NCI-H226 (cell line): ENCODE results near the gene NACC2.
A peak's percentile ranks its signal among the peaks of the same experiment; 100 is the strongest.
"Not testable (repeated sequence)": the region's sequence is repeated elsewhere in the genome, so short reads cannot be mapped to it uniquely, and the experiment has no call there.

Experiments used
- DNase-seq: peaks from one replicate; pipeline ENCODE4 v3.0.0-alpha.2; 2015

Gene NACC2

DNA sequence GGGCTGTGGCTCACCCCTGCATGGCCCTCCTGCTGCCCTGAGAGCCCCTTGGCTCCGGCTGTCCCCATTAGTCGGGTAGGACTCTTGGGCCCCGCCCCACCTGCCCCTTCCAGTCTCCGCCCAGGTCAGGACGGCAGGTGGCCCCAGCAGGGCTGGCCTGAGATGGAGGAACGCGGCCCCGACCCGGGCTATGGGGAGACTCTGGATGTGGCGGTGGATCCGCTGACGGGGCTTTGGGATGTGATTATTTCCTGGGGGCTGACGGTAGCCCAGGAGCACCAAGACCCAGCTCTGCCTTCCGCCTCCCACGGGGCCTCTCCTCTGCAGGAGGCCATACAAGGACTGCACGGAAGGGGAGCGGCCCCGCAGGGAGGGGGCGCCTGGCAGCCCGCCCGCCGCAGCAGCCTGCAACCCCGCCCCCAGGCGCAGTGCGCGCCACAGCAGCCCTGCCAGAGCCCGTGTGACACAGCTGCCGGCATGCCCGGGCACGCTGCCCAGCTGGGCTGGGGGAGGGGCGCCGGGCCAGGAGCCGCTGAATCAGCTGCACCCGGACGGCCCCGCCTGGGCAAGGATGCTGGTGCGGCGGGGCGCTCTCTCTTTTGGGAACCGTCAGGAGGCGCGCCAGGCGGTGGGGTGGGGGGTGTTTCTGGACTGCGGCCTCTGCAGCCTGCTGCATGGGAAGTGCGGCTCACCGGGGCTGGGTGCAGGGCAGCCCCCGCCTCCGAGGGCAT, 14.4 kb upstream of the NACC2 start:
- DNase-seq: peak; percentile 89

DNA sequence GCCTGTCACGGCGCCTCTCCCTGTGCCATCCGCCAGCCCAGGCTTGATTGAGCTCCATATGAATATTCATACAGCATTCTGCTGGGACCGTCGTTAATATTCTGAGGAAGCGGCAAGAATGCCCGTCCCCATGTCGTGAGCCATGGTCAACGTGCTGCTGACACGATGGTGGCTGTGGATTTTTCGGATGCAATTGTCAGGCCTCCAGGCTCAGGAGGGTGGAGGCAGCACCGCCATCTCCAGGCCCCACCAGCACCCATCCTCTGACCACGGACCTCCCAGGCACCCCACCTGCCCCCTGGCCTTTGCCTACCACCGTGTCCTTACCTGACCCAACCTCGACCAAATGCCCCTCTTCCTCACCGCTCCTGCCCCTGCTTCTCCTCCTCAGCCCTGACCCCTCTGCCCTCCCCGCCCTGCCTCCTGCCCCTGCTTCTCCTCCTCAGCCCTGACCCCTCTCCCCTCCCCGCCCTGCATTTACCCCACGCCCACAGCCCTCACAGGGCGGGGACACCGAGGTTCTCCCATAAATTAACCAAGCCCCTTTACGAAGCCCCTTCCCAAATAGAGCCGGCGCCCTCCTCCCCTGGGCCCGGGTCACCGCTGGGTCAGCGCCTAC, 13.7 kb upstream of the NACC2 start:
- no peak for DNase-seq

DNA sequence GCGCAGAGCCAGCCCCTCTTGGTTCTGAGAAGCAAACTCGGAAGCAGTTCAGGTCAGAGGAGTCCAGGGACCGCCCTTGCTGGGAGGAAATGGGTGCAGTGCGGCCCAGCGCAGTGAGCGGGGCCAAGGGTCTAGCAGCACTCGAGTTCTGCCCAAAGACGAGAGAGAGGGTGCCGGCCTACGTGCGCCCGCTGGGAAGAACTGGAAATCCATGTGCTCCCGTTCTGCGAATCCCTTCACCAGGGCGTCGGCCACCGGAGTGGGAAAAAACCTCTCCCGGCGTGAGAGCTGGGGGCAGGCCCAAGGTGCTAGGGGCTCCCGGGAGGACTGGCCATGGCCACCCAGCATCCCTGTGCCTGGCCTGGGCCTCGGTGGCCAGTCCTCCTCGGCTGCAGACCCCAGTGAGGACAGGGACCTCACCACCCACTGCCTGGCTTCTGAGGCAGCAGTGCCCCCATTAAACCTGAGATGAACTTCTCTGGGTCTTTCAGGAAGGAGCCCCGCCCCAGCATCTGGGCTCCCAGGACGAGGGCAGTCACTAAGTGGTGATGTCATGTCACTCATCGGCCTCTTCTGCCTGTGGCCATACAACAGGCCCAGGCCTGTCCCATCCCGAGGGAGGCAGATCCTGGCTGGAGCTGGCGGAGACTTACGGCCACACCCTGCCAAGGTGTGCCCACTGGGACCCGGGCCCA, 13.0 kb upstream of the NACC2 start:
- no peak for DNase-seq

DNA sequence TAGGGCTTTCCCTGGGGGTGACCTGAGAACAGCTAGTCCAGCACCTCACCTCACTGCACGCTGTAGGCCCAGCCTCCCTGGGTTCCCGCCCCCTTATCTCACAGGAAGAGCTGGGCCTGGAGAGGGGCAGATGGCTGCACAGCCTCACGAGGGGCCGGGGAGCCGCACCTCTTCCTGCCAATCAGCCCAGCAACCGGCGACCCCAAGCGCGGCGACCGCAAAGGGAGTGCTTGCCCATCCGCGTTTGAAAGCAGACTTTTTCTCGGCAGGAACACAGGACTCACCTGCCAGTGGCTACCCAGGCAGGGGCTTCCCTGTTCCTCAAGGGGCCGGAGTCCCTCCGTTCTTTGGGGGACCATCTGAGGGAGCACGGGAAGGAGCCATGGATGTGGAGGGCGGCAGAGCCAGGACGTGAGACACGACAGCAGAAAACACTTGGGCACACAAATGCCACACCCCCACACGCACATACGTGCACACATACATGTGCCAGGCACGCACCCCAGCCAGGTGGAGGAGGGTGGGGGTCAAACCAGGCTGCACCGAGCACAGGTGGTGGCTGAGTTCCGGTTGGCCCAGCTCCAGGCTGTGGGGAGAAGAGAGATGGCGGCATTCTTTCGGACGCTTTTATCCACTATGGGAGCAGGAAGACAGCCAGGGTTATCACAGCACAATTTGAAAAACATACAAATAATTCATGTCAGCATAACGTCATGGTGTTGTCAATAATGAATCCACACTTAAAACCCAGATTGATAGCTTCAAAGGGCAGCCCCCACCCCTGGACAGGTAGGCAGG, 12.3 kb upstream of the NACC2 start:
- DNase-seq: no peak

DNA sequence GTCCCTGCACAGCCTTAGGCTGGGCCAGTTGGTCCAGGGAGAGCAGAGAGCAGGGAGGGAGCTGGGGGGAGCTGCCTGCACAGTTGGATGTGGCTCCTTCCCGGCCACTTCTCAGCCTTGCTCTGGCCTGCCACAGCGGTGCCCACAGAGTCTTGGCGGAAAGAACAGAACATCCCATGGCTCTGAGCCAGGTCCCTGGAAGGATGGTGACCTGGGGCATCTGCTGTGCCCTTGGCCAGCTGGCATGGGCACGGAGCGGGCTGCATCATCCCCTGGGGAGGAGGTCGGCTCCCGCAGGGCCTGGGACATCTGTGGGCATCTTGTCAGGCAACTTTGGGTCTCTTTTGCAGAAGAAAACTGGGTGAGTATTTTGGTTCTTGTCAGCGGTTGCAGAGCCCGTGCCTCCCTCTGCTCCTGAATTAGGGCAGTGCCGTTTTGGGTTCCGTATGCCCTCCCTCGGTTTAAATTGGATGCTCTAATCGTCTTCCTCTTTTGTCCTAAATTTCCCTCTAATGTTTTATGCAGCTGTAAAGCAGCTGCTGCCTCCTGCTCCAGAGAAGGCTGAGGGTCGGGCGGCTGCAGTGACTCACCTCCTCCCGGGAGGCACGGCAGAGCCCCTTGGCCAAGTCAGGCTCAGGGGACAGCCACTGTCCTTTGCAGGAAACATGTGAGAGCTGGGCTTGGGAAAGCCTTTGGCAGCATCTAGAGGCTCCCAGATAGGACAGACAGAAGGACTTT, 10.5 kb upstream of the NACC2 start:
- no peak for DNase-seq

DNA sequence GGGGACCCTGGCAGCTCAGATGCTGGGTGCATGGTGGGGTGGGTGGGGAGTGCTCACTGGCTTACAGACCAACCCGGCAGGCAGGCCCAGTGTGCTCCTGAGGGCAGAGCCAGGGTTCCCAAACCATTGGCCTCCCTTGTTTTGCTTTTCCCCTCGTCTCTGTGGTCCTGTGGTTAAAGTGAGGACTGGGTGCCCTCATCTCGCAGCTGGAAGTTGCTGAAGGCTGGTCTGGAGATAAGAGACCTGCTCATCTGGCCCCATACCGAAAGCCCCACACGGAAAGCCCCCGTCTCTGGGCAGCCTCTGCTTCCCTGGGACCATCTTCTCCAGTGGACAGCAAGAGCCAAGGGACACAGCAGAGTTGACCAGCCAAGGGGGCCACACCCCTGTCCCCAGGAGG, 9.8 kb upstream of the NACC2 start:
- DNase-seq: no peak

DNA sequence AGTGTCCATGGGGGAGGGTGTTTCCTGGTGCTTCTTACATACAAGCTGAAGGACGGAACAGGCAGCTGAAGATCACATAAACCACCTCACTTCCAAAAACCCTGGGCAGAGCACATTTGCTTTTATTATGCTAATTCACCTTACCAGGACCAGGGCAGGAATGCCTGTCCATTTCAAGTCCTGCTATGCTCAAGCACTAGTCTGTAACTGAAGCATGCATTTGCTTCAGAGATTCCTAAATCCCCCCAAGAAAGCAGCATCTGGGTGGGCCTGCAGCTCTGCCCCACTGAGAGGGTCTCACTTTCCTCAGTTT, 9.4 kb upstream of the NACC2 start:
- DNase-seq: no peak

DNA sequence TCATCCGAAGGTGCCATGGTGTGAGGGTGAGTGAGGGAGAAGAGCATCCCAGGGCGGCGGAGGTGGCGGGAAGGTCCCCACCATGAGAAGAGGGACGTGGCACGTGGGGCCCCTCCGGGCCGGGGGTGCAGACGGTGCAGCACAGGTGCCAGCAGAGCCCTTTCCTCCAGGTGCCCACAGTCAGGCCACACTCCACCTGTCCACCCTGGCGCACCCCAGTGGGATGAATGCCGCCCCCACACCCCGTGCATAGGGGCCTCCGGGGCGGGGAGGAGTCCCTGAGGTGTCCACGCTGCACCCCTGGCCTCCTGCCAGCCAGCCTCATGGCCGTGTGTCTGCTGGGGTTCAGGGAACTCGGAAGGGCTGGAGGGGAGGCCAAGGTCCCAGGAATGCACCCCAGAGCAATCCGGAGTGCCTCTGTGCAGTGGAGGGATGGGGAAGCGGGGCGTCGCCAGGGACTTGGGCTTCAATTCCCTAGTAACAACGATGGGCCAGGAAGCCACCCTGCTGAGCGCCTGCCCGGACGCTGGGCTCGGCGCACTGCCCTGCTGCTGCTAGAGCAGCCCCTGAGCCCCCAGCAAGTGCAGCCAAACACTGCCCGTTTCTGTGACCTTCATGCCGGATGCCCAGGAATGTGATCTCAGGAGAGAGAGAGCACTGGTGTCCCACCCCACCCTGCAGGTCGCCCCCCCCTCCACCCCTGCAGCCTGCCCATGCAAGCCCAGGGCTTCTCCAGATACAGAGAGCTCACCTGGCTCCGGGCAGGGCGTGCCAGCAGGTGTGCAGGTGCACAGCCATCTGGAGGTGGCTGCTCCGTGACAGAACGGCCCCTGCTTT, 8.8 kb upstream of the NACC2 start:
- no peak for DNase-seq

DNA sequence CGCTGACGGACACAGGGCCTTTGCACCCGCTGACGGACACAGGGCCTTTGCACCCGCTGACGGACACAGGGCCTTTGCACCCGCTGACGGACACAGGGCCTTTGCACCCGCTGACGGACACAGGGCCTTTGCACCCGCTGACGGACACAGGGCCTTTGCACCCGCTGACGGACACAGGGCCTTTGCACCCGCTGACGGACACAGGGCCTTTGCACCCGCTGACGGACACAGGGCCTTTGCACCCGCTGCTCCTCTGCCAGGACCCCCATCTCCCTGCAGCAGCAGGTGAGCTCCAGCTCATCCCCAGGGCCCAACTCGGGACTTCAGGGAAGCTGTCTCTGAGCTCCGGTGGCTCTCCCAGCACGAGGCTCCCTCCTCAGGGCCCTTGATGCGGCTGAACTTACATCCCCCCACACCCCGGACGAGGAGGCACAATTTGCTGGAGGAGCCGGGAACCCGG, 6.6 kb upstream of the NACC2 start:
- DNase-seq: not testable (repeated sequence)

DNA sequence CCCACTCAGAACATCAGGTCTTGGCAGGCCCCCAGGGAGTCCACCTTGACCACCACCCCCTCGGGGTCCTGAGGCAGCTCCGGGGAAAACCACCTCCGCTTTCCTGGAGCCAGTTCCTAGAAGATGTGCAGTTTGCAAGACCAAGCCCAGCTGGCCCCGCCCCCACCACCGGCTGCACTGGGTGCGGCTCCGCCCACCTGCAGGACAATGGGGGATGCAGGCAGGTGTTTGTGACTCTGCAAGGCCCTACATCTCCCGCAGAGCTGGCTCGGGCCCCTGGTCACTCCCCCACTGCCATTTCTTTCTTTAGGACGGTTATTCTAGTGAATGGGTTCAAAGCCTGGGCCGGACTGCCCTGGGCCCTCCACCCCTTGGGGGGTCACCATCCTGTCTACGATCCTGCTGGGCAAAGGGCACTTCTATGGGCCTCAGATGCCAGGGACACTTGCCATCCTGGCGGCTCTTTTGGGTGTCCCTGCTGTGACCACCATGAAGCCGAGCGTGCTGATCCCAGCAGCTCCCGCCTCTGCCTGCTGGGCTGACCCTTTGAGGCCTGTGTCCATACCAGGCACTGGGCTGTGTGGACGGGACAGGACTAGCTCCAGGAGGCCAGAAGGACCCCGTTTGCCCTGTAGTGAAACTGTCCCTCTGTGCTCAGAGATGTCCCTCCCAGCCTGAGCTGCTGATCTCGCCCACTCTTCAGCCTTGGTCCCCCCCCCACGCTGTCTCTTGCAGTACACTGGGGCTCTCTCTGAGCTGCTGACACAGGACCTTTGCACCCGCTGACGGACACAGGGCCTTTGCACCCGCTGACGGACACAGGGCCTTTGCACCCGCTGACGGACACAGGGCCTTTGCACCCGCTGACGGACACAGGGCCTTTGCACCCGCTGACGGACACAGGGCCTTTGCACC, 5.9 kb upstream of the NACC2 start:
- DNase-seq: no peak

DNA sequence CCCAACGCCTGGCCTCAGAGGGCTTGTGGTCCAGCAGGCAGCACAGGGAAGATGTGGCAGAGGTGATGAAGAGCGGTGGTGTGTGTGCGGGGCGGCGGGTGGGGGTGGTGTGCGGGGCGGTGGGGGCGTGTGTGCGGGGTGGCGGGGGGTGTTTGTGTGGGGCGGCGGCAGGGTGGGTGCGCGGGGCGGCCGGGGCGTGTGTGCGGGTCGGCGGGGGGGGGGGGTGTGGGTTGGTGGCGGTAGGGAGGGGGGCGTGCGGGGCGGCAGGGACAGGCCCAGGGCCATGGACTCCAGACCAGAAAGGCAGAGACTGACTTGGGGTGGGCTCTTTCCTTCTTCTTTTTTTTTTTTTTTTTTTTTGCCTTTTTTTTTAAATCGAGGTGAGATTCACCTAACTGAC, 4.5 kb upstream of the NACC2 start:
- no peak for DNase-seq

DNA sequence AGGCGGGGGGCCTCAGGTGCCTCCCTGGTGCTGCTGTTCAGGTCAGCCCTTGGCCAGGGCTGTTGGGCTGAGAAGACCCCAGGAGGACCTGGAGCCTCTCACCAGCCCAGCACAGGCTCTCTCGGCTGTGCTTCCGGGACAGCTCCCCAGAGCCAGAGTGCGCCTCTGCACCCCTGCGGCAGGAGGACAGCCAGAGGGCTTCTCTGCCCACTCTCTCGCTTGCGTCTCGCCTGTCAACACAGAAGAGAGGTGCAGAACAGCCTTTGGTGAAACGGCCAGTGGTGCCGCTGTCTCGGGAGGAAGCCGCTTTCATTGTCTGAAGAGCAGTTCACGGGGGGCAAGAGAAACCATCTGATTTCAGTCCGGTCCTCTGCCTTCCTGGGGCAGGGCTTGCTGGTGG, 3.8 kb upstream of the NACC2 start:
- DNase-seq: no peak

DNA sequence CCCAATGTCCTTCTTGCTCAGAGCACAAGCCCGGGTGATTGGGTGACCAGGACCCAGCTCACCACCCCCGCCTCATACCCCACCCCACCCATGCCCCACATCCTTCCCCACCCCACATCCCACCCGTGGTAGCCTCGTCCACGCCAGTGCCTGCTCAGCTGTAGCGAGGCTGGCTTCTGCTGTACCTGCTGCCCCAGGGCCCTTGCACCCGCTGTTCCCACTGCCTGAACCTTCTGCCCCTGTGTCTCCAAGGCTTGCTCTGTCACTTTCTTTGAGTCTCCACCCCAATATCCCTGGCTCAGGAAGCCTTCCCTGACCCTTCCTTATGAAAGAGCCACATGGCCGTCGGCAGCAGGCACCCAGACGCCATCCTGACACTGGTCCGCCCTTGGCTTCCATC, 3.1 kb upstream of the NACC2 start:
- no peak for DNase-seq

DNA sequence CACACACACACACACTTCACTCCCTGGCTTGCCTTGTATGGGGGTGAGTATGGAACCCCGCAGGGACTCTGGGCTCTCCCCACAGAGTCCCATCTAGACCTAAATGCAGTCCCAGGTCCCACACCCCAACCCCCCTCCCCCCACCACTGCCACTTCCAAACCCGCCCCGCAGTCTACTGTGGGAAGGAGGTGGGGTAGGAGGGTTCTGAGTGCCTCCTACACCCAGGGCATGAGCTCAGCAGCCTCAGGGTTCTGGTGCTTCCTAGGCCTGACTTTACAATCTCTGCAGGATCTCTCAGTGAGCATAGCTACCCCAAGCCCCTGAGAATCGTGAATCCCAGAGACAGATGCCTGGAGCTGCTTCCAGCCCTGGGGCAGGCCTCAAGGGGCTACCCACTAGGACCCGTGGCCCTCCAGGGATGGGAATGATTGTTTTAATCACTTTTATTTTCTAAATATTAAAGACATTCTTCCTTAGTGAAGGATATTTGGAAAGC, 1.5 kb upstream of the NACC2 start:
- no peak for DNase-seq

DNA sequence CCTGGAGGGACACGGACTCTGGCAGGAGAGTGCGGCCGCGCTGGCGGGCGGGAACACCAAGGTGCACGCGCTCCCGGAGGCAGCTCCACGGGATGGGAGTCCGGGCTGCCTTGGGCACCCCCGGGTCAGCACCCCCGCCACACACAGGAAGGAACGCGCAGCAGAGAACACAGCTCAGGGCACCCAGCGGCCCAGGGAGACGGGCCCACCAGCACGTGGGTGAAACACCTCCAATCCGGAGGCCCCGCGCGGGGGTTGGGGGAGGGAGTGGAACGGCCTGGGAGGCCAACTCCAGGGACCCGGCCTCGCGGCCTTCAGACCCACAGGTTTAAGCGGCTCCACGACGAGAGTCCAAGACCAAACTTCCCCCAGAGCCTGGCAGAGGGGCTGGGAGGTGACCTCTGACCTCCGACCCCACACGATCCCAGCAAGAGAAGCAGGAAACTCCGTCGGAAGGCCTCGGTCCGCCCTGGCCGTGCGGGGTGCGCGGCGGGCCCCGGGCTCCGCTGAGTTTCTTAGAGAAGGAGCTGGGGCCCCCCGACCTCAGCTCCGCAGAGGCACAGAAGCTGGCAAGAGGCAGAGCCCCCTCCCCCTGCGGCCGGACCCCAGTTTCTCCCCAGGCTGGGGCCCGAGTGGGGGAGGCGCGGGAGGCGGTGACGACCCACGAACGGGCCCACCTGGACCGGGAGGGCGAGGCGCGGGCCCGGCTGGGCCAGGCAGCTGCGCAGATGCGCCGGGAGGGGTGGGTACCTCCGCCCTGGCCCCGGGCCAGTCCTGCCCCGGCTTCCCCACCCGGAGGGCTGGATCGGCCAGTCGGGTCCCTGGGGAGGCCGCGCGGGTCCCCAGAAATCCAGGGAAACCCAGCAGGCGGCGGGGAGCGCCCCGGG, 851 bp downstream of the NACC2 start:
- peak; percentile 72 for DNase-seq

DNA sequence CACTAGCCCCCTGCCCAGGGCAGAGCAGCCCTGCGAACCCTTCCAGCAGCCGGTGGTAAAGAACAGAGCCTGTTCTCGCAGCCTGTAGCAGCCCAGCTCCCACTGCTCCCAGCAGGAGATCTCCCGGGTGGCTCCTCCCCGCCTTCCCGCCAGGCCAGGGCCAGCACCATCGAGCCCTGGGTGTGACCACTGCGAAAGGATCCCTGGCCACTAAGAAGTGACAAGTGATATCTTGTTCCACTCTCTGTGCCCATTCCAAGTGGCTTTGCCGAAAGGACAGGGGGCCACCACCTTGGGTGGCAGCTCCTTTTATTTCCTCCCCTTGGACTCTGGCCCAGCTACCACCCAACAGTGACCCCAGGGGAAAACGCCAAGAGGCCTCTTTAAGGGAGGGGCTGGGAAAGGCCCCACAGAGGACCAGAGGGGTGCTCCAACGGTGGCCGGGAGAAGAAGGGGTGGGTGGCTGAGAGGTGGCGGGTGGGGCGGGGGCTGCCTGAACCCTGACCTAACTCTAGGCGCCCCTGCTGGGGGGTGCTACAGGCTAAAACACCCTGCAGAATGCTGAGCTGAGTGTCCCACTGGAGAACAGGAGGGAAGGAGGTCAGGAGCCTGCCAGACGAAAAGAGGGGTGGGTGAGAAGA, 1.6 kb downstream of the NACC2 start:
- no peak for DNase-seq

DNA sequence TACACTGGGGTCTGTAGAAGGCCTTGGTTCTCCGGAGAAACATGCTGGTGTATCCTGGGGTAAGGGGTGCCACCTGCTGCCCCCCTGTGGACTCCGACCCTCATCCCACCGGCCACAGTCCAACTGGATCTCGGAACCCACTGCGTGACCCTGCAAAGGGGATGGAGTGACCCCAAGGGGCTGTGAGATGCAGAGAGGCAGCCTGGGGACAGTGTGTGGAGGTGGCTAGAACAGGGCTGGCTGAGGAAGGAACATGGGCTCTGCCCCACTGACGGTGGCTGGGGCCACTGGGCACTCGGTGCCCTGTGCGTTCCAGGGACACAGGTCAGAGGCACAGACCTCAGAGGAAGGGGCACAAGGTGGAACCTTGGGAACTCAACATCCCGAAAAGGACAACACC, 2.3 kb downstream of the NACC2 start:
- no peak for DNase-seq

DNA sequence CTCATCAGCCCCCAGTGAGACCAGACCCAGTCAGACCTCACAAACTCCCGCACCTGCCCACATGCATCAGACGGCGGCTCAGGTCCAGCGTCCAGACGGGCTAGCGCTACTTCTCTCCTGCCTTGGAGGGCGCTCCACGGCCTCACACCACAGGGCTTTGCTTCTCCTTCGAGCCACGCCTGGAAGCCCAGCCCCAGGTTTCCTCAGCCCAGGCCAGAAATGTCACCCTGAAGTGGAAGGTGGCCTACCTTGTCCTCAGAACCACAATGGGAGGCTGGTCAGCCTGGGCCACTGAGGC, 2.8 kb downstream of the NACC2 start:
- no peak for DNase-seq
